ENCODE results near the gene RECQL5.

- no peak for TF ChIP-seq POLR2A (IDR thresholded peaks at IDR 0.05)
- TF ChIP-seq CTCF (IDR thresholded peaks at IDR 0.05): no peak
- no peak for TF ChIP-seq EP300 (IDR thresholded peaks at IDR 0.05)
Measured at GRCh38 chr17:75636381-75637142, 30.4 kb downstream of the RECQL5 start.
